Esophagus squamous epithelium (tissue), 5 donors: ENCODE results near the gene LAMP1. TPM values are rescaled to one million over a fixed set of nuclear protein-coding genes. Genes with fewer than 3 reads are reported as not detected.
"Not testable (repeated sequence)": the region's sequence is repeated elsewhere in the genome, so short reads cannot be mapped to it uniquely, and the experiment has no call there.

Experiments used
- DNase-seq: peaks from one replicate; lab custom pipeline; 2025; lab: John Stamatoyannopoulos, UW
- H3K27ac ChIP-seq, 4 donors: fragments of 200-600 bp; sonication (generic); one replicate each; pipeline ENCODE4 v1.5.1; 2016 to 2019; ENCODE audit warnings: mild to moderate bottlenecking in 1 of 4
- H3K27me3 ChIP-seq, 4 donors: fragments of 200-600 bp; sonication (generic); 1 replicate in 3 of 4; 2 replicates in 1 of 4; pipeline versions ENCODE4 v1.5.1 to v1.6.0; 2017 to 2021; ENCODE audit warnings: antibody characterized with exemption in 1 of 4
- H3K36me3 ChIP-seq, 3 donors: fragments of 200-600 bp; sonication (generic); one replicate each; pipeline ENCODE4 v1.5.1; 2016 to 2019
- H3K4me1 ChIP-seq, 3 donors: fragments of 200-600 bp; sonication (generic); one replicate each; pipeline ENCODE4 v1.5.1; 2017 to 2019
- H3K4me3 ChIP-seq, 4 donors: fragments of 200-600 bp; sonication (generic); 1 replicate in 3 of 4; 2 replicates in 1 of 4; pipeline ENCODE4 v1.5.1; 2016 to 2019; ENCODE audit warnings: mild to moderate bottlenecking in 2 of 4, moderate library complexity in 1 of 4
- H3K9me3 ChIP-seq, 3 donors: fragments of 200-600 bp; sonication (generic); one replicate each; pipeline ENCODE4 v1.5.1; 2016 to 2019
- POLR2A ChIP-seq, 4 donors: fragments of 450-650 bp; IDR thresholded peaks; one replicate each; pipeline ENCODE4 v1.6.1; 2017; ENCODE audit warnings: antibody characterized with exemption in 4 of 4, mild to moderate bottlenecking in 4 of 4, moderate library complexity in 3 of 4
- WGBS, 2 donors: methylation state at CpG; one replicate each; pipeline ENCODE4 v1.1.5; 2018; 5-methylcytosine and 5-hydroxymethylcytosine counted together
- intact Hi-C: fragments of 100-400 bp; cut with DNase I; formaldehyde crosslinking; loops from one replicate; pipeline ENCODE4 v1.15.0; 2022
- total RNA-seq, 4 donors: library from RNA; depleted of rRNA; stranded (reverse); fragments of >200 nt; gene quantifications; one replicate each; pipeline ENCODE4 v1.1.0, GENCODE V29; 2016
- TF ChIP-seq, protein P1 (sequence below), 6 experiments: fragments of 450-650 bp in 4 of 6; fragments of 200-600 bp in 2 of 6; sonication (generic) in 2 of 6; IDR thresholded peaks; one replicate each; pipeline ENCODE4 v1.5.1; 2016 to 2019; ENCODE audit warnings: antibody characterized with exemption in 6 of 6, mild to moderate bottlenecking in 4 of 6, moderate library complexity in 4 of 6
- donor health status: DM: yes; HTN: yes; CAD: no.

The LAMP1 gene
- total RNA-seq, 4 donors from 2014 or later: 95.4 to 153 (median 123) TPM

DNA sequence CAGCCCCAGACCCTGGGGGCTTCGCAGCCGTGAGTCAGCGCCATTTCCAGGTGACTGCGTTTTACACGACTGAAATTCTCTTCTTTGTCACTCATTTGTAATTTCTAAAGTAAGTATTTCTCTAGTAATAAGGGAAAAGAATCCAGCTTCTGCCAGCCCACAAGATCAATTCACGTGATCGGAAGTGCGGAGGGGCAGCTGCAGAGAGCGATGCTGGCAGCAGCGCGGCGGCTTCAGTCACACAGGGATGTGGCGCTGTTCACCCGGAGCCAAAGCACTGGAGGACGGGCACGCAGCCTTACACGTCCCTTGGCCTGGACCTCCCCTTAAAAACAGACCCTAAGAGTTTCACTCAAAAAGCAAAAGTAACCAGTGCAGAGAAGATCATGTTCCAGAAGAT, 48.4 kb downstream of the LAMP1 start:
- no peaks in the 10 kb centered on the region for H3K27me3 ChIP-seq
- H3K4me1 ChIP-seq: peaks cover 0 to 9% (median 0%) of the 10 kb centered on the region in 3 donors
- TF ChIP-seq, protein P1, sequence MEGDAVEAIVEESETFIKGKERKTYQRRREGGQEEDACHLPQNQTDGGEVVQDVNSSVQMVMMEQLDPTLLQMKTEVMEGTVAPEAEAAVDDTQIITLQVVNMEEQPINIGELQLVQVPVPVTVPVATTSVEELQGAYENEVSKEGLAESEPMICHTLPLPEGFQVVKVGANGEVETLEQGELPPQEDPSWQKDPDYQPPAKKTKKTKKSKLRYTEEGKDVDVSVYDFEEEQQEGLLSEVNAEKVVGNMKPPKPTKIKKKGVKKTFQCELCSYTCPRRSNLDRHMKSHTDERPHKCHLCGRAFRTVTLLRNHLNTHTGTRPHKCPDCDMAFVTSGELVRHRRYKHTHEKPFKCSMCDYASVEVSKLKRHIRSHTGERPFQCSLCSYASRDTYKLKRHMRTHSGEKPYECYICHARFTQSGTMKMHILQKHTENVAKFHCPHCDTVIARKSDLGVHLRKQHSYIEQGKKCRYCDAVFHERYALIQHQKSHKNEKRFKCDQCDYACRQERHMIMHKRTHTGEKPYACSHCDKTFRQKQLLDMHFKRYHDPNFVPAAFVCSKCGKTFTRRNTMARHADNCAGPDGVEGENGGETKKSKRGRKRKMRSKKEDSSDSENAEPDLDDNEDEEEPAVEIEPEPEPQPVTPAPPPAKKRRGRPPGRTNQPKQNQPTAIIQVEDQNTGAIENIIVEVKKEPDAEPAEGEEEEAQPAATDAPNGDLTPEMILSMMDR (IDR thresholded peaks at IDR 0.05): no peak
- TF ChIP-seq POLR2A (IDR thresholded peaks at IDR 0.05): no peak
- H3K27ac ChIP-seq: no peak overlapping the region
- 93 to 96% methylated on average over 17 of the region's 17 CpGs for WGBS, 2 donors
- no peak for DNase-seq
- intact Hi-C loops: no loop called here
- H3K9me3 ChIP-seq: no peaks in the 10 kb centered on the region
- H3K4me3 ChIP-seq: no peak overlapping the region
- peaks cover 0 to 82% (median 22%) of the 10 kb centered on the region in 3 donors for H3K36me3 ChIP-seq

DNA sequence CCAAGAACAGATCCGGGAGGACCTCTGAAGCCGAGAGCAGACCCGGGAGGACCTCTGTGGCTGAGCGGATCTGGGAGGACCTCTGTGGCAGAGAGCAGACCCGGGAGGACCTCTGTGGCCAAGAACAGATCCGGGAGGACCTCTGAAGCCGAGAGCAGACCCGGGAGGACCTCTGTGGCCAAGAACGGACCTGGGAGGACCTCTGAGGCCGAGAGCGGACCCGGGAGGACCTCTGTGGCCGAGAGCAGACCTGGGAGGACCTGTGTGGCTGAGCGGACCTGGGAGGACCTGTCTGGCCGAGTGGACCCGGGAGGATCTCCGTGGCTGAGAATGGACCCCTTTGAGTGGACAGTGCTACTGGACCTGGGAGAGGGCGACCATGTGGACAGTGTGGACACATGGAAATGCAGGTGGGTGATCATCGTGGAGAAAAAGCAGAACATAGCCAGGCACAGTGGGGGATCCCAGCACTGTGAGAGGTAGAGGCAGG, 50.7 kb downstream of the LAMP1 start:
- WGBS, 2 donors: 86 to 97% methylated on average over 14 to 15 of the region's 19 CpGs
- H3K4me3 ChIP-seq, DNase-seq, H3K27ac ChIP-seq, H3K9me3 ChIP-seq, intact Hi-C loops, H3K27me3 ChIP-seq: not testable (repeated sequence)
- H3K36me3 ChIP-seq: peaks cover 0 to 79% (median 22%) of the 10 kb centered on the region in 3 donors
- H3K4me1 ChIP-seq: peaks cover 0 to 17% (median 0%) of the 10 kb centered on the region in 3 donors

DNA sequence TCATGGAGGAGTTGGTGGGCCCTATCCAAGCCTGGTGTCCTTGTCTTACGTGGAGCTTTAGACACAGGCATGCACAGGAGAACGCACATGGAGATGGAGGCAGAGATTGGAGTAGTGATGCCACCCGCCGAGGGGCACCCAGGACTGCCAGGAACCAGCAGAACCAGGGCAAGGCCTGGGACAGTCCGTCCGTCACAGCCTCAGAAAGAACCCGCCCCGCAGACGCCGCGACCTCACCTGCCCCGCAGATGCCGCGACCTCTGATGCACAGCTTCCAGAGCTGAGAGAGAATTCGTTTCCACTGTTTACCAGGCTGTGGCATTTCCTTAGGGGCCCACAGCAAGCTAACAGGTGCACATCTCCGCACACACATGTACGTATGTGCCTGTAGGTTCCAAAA, 51.6 kb downstream of the LAMP1 start:
- Histone ChIP-seq H3K4me3 (no peak overlapping the region), H3K9me3 (no peaks in the 10 kb centered on the region), H3K4me1 (peaks cover 0 to 17% (median 0%) of the 10 kb centered on the region in 3 donors), H3K36me3 (peaks cover 0 to 79% (median 15%) of the 10 kb centered on the region in 3 donors), H3K27ac (no peak overlapping the region), H3K27me3 (no peaks in the 10 kb centered on the region)
- no peak for DNase-seq
- TF ChIP-seq, protein P1 (IDR thresholded peaks at IDR 0.05): no peak
- no peak for TF ChIP-seq POLR2A (IDR thresholded peaks at IDR 0.05)
- intact Hi-C loops: no loop called here
- WGBS, 2 donors: 81 to 96% methylated on average over 3 to 13 of the region's 17 CpGs

GRCh38 chr13:113349050-113349449, 52.0 kb downstream of the LAMP1 start:
- peaks cover 0 to 79% (median 11%) of the 10 kb centered on the region in 3 donors for H3K36me3 ChIP-seq
- H3K27me3 ChIP-seq: no peaks in the 10 kb centered on the region
- peaks cover 0 to 17% (median 0%) of the 10 kb centered on the region in 3 donors for H3K4me1 ChIP-seq
- H3K4me3 ChIP-seq: no peak overlapping the region
- no peak for DNase-seq
- intact Hi-C loops: no loop called here
- H3K9me3 ChIP-seq: no peaks in the 10 kb centered on the region
- TF ChIP-seq, protein P1 (IDR thresholded peaks at IDR 0.05): no peak
- no peak for TF ChIP-seq POLR2A (IDR thresholded peaks at IDR 0.05)
- no peak overlapping the region for H3K27ac ChIP-seq
- WGBS, 2 donors: 89 to 91% methylated on average over 4 to 6 of the region's 6 CpGs

DNA sequence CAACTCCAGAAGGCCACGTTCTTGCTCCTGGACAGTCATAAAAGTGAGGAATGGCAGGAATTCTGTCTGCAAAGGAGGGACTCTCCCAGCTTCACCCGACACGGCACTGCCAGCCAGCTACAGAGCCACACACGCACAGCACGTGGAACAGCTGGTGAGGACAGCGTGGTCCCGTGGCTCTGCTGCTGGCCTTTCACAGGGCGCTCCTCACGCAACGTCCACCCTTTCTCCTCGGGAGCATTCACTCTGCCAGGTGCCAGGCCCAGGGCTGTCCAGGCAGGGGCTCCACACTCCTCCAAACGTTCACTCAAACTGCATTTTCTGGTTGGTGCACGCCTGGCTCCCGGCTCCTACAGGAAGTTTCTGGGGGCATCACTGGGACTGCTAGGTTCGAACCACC, 52.5 kb downstream of the LAMP1 start:
- H3K36me3 ChIP-seq: peaks cover 0 to 79% (median 8%) of the 10 kb centered on the region in 3 donors
- DNase-seq: no peak
- peaks cover 0 to 17% (median 0%) of the 10 kb centered on the region in 3 donors for H3K4me1 ChIP-seq
- H3K27me3 ChIP-seq: no peaks in the 10 kb centered on the region
- intact Hi-C loops: no loop called here
- WGBS, 2 donors: 82% methylated on average over 7 to 10 of the region's 15 CpGs
- H3K4me3 ChIP-seq: no peak overlapping the region
- H3K9me3 ChIP-seq: no peaks in the 10 kb centered on the region
- H3K27ac ChIP-seq: no peak overlapping the region
- TF ChIP-seq, protein P1 (IDR thresholded peaks at IDR 0.05): no peak
- no peak for TF ChIP-seq POLR2A (IDR thresholded peaks at IDR 0.05)
